ENCODE data around the gene TUBE1.

TUBE1 gene

DNA sequence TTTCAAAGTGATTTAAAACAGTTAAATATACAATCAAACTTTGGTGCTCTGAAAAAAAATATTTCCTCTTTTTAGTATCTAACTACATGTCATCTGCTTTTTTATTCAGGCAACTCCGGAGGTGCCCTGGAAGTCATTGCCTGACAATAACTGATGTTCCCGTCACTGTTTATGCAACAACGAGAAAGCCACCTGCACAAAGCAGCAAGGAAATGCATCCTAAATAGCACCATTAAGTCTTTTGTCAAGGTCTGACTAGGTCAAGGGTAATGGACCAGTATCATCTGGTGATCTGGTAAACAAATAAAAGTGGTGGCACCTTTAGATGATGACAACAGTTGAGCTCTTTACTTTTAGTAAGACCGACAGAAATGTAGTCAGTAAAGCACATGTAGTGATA is 13.3 kb upstream of the TUBE1 start:
- DNase-seq (ENCODE audit: low read depth), result no peak
- no peak overlapping the region for H3K4me3 ChIP-seq (ENCODE audit: low read depth, low read length)

DNA sequence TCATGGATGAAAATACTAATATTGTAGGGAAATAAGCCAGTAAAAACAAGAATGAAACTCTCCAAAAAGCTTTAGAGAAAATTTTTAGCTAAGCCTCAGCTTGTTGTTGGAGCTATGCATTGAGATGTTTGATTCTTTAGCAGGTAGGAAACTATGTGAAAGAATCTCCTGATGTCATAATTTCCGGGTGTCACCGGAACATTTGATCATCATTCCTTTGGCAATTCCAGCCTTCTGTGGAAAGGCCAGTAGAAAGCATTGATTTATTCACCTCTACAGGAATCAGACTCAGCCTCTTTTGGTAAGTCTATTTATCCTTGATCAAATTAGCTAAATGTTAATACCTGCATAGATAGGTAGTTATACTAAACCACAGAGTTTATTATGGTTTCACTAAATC is 9.6 kb upstream of the TUBE1 start:
- DNase-seq (ENCODE audit: low read depth), result no peak
- no peak overlapping the region for H3K4me3 ChIP-seq (ENCODE audit: low read depth, low read length)
- TF ChIP-seq CTCF (IDR thresholded peaks at IDR 0.05; ENCODE audit: low read depth, low read length, missing control alignments), result no peak

More for the DNA sequence above, 13.3 kb upstream of the TUBE1 start:
- TF ChIP-seq CTCF (IDR thresholded peaks at IDR 0.05; ENCODE audit: low read depth, low read length, missing control alignments), result no peak

DNA sequence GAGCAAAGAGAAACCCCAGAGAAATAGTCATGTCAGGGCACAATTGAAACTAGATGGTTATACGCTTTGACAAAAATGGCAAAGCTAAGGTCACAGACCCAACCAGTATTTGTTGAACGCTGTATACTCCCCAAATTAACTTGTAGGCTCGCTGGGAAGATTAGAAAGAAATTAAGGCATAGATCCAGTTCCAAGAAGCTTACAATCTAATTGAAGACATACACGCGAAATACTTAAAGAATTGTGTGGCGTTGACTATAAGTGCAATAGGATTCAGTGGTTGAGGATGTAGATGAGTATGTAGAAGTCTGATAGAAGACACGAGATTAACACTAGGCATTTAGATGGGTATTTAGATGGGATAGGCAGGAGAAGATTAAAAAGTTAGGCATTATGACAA is 634 bp upstream of the TUBE1 start:
- DNase-seq (ENCODE audit: low read depth), result no peak
- TF ChIP-seq CTCF (IDR thresholded peaks at IDR 0.05; ENCODE audit: low read depth, low read length, missing control alignments), result no peak
- H3K4me3 ChIP-seq (ENCODE audit: low read depth, low read length), result peak overlapping the region; percentile 77

DNA sequence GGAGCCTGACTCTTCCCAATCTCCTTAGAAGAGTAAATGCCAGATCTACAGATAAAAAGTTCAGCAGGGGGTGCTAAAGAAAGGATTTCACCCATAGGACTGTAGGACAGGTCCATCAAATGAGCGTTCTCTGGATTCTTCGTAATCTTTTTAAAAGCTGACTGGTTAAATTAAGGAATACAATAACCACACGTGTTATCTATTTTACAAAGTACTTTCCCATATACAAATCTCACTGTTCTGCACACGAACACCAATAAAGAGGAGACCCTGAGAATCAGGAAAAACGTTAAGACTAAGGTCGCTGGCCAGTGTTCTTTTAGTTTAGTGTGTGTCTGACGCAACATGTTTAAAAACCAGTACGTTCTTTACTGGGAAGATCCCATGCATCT is 542 bp downstream of the TUBE1 start:
- no peak for DNase-seq (ENCODE audit: low read depth)
- TF ChIP-seq CTCF (IDR thresholded peaks at IDR 0.05; ENCODE audit: low read depth, low read length, missing control alignments), result peak; percentile 14
- H3K4me3 ChIP-seq (ENCODE audit: low read depth, low read length), result peak overlapping the region; percentile 77

- no peak for DNase-seq (ENCODE audit: low read depth)
- no peak overlapping the region for H3K4me3 ChIP-seq (ENCODE audit: low read depth, low read length)
- TF ChIP-seq CTCF (IDR thresholded peaks at IDR 0.05; ENCODE audit: low read depth, low read length, missing control alignments), result no peak
Observed at GRCh38 chr6:112085286-112086065, 1.8 kb downstream of the TUBE1 start.

DNA sequence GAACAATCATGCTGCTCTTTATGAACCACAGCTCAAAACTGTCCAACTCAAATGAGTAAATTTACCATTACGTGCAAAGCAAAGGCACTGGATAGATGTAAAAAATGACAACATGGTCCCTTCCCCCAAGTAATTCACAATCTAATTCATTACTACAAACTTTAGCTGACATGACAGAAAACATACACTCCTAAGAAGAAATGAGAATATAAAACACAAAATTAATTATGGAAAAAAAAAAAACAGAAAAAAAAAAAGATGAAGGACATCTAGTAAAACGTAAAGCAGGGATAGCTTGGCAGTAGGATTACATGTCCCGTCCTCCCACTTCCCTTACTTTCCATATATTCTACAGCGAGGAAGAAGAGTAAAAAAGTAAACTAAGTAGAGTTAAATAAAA is 5.7 kb downstream of the TUBE1 start:
- DNase-seq (ENCODE audit: low read depth), result no peak
- no peak overlapping the region for H3K4me3 ChIP-seq (ENCODE audit: low read depth, low read length)
- no peak for TF ChIP-seq CTCF (IDR thresholded peaks at IDR 0.05; ENCODE audit: low read depth, low read length, missing control alignments)

DNA sequence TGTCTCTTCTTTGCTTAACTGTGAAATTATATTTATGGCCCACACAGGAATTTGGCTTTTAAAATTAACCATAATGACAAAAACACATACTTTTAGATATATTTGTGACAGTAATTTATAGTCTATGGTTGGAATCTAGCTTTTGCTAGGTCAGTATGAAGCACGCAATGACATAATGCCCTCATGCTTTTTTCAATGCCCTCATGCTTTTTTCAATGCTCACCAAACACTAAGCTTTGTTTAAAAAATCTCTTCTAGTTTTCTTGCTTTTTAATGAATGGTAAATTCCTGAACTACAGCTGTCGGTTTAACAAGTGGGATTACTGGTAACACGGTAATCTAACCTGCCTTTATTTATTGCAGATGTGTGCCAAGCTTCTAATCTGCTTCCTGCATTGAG is 20.7 kb downstream of the TUBE1 start:
- DNase-seq (ENCODE audit: low read depth), result no peak
- H3K4me3 ChIP-seq (ENCODE audit: low read depth, low read length), result no peak overlapping the region
- no peak for TF ChIP-seq CTCF (IDR thresholded peaks at IDR 0.05; ENCODE audit: low read depth, low read length, missing control alignments)
